Activated CD4-positive, alpha-beta T cell treated with anti-CD3 and anti-CD28 coated beads, Interleukin-2, amount 50 U/mL, for 16 hours (primary cell): ENCODE data around the gene TAF11.
A peak's percentile ranks its signal among the peaks of the same experiment; 100 is the strongest.
"Not testable (repeated sequence)": the region's sequence is repeated elsewhere in the genome, so short reads cannot be mapped to it uniquely, and the experiment has no call there.

ENCODE experiments used
- DNase-seq: peaks from one replicate; pipeline ENCODE4 v3.0.0-alpha.2; 2020

The TAF11 gene

GRCh38 chr6:34904990-34905613 is 17.3 kb upstream of the TAF11 start:
- DNase-seq: peak; percentile 30

- DNase-seq: no peak
Measured at GRCh38 chr6:34901930-34902329, 14.1 kb upstream of the TAF11 start.

DNA sequence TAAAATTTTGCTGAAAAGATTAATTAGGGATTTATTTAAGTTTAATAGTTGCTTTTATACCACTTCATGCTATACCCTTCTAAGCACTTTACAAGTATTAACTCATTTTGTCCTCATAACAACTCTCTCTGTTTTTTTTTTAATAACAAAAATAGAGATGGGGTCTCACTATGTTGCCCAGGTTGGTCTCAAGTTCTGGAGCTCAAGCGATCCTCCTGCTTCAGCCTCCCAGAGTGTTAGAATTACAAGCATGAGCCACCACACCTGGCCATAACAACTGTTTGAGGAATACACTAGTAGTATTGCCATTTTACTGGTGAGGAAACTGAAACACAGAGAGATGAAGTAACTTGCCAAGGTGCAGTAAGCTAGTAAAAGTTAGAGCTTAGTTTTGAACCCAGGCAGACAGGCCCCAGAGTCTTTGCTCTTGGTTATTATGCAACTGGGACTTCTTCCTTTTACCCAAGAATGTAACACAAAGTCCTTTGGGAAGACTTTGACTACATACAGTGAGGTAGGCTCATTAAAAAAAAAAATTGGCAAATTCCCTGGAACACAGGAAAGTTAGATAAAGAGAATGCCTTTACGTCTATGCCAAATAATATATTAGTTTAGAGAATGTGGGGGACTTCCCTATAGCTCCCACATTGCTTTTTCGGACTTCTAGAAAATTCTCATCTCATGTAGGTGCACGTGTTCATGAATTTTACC is 12.6 kb upstream of the TAF11 start:
- no peak for DNase-seq

GRCh38 chr6:34899748-34900147 is 11.9 kb upstream of the TAF11 start:
- DNase-seq: not testable (repeated sequence)

DNA sequence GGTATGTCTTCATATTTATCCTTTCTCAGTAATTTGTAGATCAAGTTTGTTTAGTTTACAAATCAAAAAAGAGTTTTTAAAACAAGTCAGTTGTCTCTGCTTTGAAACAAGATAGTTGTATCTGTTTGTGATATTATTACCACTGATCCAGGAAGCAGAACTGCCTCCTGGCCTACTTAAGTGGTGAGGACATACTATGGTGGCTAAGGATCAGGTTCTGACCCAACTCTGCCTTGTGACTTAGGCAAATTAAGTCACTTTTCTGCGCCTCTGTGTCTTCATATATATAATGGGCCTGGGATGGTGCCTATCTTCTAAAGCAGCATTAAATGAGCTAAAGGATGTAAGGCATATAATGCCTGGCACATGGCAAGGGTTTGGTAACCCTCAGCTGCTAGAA is 9.9 kb upstream of the TAF11 start:
- no peak for DNase-seq

DNA sequence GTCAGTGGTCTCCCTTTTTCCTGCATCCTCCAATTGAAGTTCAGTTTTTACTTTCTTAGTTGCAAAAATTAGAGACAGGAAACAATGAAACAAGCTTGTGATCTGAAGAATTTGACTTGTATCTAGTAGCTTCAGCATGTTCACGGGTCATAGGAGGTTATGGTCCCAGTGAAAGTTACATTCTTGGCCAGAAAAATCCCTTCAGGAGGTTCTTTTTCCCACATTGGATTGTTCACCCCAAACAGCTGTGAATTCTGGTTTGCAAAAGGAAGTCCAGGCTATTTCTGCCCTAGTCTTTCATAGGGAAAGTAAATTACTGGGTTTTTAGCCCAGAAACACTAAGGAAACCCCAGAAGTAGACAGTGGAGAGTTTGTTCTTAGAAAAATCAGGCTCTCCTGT is 9.3 kb upstream of the TAF11 start:
- DNase-seq: no peak

DNA sequence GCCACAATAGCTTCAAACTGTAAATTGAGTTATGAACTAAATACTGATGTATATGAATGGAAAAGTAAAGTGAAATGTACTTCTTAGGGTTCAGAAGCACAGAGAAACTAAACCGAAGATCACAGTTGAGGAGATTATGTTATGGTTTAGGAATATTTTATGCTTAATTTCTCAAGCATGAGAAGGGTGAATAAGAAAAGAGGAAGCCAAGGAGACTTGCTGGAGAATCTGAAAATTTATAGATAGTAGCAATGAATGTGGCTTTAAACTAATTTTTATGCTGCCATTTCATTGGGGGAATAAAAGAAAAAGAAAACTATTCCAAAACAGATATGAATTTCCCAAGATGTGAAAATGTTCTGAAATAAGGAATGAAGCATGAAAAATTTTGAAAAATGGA is 6.9 kb upstream of the TAF11 start:
- DNase-seq: no peak

DNA sequence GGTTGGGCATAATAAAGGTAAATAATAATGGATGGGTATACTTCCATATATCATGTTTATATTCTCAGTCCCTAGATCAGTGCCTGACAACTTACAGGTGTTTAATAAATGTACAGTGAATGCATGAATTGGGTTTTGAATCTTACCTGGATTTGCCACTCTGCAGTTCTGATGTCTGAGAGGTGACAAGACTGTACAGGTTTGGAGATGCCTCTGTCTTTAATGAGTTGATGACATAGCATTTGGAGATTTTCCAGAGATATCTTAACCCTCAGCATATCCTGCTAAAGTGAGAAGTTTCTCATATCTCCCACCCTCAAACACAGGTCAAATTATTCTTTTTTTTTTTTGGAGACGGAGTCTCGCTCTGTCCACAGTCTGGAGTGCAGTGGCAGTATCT is 3.5 kb upstream of the TAF11 start:
- no peak for DNase-seq

DNA sequence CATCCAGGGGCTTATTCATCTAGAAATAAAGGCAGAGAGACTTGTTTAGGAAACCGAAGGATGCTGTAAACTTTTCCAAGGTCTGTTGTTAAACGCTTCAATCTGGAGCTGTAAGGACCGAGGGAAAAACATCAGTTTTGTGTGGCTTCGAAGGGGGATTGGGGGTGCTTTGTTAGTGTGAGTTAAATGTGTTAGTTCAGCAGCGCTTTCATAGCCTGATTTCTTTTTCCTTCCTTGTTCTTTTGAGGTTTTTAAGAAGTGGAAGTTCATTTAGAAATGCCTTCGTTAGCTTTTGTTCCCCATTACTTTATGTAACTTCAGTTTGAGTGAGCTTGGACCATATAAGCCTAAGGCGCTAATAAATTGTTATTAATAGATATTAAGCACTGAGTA is 2.7 kb upstream of the TAF11 start:
- no peak for DNase-seq

DNA sequence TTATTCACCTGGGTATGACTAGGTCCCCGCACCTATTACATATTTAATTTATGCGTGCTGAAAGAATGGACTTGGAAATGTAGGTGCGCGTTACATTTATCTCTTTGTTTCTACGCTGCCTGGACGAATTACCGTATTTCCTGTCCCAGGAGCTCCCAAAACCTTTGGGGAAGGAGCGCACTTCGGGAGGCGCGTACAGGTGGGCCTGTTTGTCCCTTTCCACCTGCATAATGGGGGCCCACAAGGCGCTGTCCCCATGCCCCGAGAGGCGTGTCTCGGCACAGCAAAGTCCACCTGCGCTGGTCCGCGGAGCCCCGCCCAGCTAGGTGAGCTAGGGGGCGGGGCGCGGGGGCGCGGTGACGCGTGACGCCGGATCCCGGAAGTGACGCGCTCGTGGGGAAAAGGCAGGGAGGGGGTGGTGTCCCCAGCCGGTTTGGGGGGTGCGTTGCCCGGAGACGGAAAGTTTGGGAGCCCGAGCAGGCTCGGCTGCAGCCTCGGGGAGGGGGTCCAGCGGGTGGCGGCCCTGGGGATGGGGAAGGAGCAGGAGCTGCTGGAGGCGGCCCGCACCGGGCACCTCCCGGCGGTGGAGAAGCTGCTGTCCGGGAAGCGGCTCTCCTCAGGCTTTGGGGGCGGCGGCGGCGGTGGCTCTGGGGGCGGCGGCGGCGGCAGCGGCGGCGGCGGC is 1.2 kb upstream of the TAF11 start, which contains the start of gene ANKS1A:
Gene ANKS1A (plus strand): TSS at position 382 of the 682 bp plus-strand sequence. CDS start 148 bp downstream, at position 530.
- DNase-seq: peak; percentile 89

GRCh38 chr6:34888514-34888856 is 643 bp upstream of the TAF11 start:
- DNase-seq: no peak

DNA sequence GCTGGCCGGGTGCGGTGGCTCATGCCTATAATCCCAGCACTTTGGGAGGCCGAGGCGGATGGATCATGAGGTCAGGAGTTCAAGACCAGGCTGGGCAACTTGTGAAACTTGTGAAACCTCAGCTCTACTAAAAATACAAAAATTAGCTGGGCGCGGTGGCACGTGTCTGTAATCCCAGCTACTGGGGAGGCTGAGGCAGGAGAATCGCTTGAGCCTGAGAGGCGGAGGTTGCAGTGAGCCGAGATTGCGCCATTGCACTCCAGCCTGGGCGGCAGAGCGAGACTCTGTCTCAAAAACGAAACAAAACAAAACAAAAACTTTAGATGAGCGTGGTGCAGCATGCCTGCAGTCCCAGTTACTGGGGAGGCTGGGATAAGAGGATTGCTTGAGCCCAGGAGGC is 2.0 kb downstream of the TAF11 start:
- not testable (repeated sequence) for DNase-seq

DNA sequence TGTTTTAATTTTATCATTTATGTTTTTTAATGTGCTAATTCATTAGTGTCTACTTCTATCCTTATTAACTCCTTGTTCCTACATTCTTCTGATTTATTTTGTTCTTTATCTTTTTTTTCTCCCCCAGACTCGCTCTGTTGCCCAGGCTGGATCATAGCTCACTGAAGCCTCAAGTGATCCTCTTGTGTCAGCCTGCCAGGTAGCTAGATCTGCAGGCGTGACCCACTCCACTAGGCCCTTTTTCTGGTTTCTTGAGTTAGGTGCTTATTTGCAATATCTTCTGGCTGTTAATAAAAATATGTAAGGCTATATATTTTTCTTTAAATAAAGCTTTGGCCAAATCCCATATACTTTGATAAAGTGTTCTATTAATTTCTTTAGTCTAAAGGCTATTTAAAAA is 2.8 kb downstream of the TAF11 start:
- DNase-seq: no peak

DNA sequence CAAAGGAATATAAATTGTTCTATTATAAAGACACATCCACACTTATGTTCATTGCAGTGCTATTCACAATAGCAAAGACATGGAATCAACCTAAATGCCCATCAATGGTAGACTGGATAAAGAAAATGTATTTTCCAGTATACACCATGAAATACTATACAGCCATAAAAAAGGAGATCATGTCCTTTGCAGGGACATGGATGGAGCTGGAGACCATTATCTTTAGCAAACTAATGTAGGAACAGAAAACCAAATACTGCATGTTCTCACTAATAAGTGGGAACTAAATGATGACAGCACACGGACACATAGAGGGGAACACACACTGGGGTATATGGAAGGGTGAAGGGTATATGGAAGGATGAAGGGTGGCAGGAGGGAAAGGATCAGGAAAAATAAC is 3.8 kb downstream of the TAF11 start:
- DNase-seq: not testable (repeated sequence)

DNA sequence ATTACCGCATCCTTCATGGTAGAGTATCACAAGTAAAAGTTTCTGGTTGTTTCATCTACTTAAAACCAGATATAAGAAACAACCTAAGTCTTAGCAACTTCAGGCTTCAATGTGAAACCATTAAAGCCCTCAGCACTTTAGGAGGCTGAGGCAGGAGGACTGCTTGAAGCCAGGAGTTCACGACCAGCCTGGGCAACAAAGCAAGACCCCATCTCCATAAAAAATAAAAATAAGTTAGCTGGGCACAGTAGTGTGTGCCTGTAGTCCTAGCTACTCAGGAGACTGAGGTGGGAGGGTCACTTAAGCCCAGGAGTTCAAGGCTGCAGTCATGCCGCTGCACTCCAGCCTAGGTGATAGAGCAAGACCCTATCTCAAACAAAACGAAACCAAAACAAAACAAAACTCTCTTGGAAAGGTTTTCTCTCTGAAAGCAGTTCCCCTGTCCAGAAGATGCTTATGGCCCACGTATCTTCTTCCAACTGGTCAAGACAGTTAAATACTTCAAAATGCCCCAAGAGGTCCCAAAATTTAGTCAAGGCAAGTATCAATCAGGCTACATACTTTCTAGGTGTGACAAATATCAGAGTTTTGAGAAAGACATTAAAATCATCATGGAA is 9.9 kb downstream of the TAF11 start:
- no peak for DNase-seq

- DNase-seq: no peak
Measured at GRCh38 chr6:34877259-34877658, 10.6 kb downstream of the TAF11 start.

GRCh38 chr6:34876472-34876871 is 11.4 kb downstream of the TAF11 start:
- no peak for DNase-seq

GRCh38 chr6:34875292-34876213 is 12.3 kb downstream of the TAF11 start:
- DNase-seq: no peak

- DNase-seq: no peak
Measured at GRCh38 chr6:34872332-34872731, 15.5 kb downstream of the TAF11 start.

- no peak for DNase-seq
Measured at GRCh38 chr6:34871853-34872252, 16.0 kb downstream of the TAF11 start.

GRCh38 chr6:34867484-34867883 is 20.4 kb downstream of the TAF11 start:
- DNase-seq: no peak

- no peak for DNase-seq
Measured at GRCh38 chr6:34866509-34866908, 21.3 kb downstream of the TAF11 start.

GRCh38 chr6:34865107-34865506 is 22.7 kb downstream of the TAF11 start:
- no peak for DNase-seq
